Esophagus squamous epithelium (tissue), 4 donors: ENCODE data around the gene BCL2L13.

ENCODE experiments used
- CTCF ChIP-seq, 6 experiments: fragments of 450-650 bp in 4 of 6; fragments of 200-600 bp in 2 of 6; sonication (generic) in 2 of 6; IDR thresholded peaks; one replicate each; pipeline ENCODE4 v1.5.1; 2016 to 2019; ENCODE audit warnings: antibody characterized with exemption in 6 of 6, mild to moderate bottlenecking in 4 of 6, moderate library complexity in 4 of 6
- POLR2A ChIP-seq, 4 donors: fragments of 450-650 bp; IDR thresholded peaks; one replicate each; pipeline ENCODE4 v1.6.1; 2017; ENCODE audit warnings: antibody characterized with exemption in 4 of 4, mild to moderate bottlenecking in 4 of 4, moderate library complexity in 3 of 4

DNA sequence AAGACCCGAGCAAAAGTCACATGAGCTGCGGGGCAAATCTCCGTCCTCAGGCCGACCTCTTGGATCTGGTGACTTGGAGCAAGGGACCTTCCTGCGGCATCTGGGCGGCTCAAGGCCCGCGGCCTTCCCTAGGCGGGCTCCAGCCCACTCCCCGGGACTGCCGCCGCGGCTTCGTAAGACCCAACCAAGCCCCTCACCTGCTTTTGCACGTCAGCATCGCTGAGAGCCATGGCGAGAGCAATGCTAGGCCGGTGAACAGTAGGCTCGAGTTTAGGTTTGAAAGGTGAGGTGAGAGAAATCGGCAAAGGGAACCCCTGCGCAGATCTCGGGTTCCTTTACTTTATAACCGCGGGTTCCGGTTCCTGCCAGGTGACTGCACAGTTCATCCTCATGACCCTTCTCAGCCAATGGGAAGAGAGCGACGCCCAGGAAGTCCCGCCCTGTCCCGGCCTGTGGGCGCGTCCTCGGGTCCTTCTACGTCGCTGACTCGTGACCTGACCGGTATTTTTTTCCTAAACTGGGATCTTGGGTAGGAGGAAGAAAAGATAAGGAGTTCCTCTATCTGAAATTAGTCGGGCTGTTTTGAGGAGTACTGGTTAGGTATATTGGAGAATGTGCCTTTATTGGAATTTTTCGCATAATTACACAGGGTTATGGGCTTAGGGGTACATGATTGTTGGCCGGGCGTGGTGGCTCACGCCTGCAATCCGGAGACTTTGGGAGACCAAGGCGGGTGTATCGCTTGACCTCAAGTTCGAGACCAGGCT is 10.0 kb upstream of the BCL2L13 start, which contains the start of gene ATP6V1E1:
- TF ChIP-seq CTCF (IDR thresholded peaks at IDR 0.05) = no peak
- peak in 3 of 4 donors; percentile 64 to 87 (median 79) for TF ChIP-seq POLR2A (IDR thresholded peaks at IDR 0.05)
